Spleen (tissue), 7 donors: ENCODE data around the gene LRRC39.

Experiments used
- POLR2A ChIP-seq, 3 donors: fragments of 450-650 bp; IDR thresholded peaks; one replicate each; pipeline ENCODE4 v1.5.1; 2017; ENCODE audit warnings: antibody characterized with exemption in 3 of 3, mild to moderate bottlenecking in 1 of 3
- POLR2AphosphoS5 ChIP-seq, 3 donors: sonication (generic); formaldehyde crosslinking; IDR thresholded peaks; one replicate each; pipeline ENCODE4 v1.5.1; 2017; ENCODE audit warnings: antibody characterized with exemption in 3 of 3
- TF ChIP-seq, protein P1 (sequence below), 11 experiments: fragments of 200-600 bp in 7 of 11; fragments of 450-650 bp in 4 of 11; sonication (generic) in 4 of 11; IDR thresholded peaks in 8 of 11; conservative IDR thresholded peaks in 3 of 11; 1 replicate in 7 of 11; 2 replicates in 4 of 11; pipeline versions ENCODE4 v1.4.0 to v1.8.0; 2016 to 2021; ENCODE audit warnings: antibody characterized with exemption in 11 of 11, inconsistent platforms in 4 of 11, mild to moderate bottlenecking in 1 of 11
- donor health status: DM: no; HTN: no; CAD: no; lungs with moderate emphysema.
- donor health status: DM: no; HTN: no; CAD: no.
- donor health status: DM: no; HTN: no; CAD: no.

DNA sequence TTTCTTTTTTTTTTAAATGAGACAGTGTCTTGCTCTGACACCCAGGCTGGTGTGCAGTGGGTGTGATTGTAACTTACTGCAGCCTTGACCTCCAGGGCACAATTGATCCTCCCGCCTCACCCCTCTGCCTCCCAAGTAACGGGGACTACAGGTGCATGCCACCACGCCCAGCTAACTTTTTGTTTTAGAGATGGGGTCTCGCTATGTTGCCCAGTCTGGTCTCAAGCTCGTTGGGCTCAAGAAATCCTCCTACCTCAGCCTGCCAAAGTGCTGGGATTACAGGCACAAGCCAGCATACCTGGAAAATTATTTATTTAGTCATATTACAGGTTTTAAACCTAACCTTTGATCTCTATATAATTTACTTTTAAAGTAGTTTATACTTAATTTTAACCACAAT lies 13.4 kb downstream of the LRRC39 start:
- TF ChIP-seq, protein P1, sequence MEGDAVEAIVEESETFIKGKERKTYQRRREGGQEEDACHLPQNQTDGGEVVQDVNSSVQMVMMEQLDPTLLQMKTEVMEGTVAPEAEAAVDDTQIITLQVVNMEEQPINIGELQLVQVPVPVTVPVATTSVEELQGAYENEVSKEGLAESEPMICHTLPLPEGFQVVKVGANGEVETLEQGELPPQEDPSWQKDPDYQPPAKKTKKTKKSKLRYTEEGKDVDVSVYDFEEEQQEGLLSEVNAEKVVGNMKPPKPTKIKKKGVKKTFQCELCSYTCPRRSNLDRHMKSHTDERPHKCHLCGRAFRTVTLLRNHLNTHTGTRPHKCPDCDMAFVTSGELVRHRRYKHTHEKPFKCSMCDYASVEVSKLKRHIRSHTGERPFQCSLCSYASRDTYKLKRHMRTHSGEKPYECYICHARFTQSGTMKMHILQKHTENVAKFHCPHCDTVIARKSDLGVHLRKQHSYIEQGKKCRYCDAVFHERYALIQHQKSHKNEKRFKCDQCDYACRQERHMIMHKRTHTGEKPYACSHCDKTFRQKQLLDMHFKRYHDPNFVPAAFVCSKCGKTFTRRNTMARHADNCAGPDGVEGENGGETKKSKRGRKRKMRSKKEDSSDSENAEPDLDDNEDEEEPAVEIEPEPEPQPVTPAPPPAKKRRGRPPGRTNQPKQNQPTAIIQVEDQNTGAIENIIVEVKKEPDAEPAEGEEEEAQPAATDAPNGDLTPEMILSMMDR (IDR thresholded peaks at IDR 0.05 in 8 of 11, conservative IDR thresholded peaks at IDR 0.05 in 3 of 11): no peak
- no peak for TF ChIP-seq POLR2AphosphoS5 (IDR thresholded peaks at IDR 0.05)
- no peak for TF ChIP-seq POLR2A (IDR thresholded peaks at IDR 0.05)
